Measurements from ENCODE around the gene ADCK2.
"Not testable (repeated sequence)": the region's sequence is repeated elsewhere in the genome, so short reads cannot be mapped to it uniquely, and the experiment has no call there.

ADCK2 gene

GRCh38 chr7:140675726-140676125 lies 3.0 kb downstream of the ADCK2 start:
- H3F3A ChIP-seq (ENCODE audit: insufficient read depth), result peaks cover 31% of the 10 kb centered on the region
- H2AFZ ChIP-seq (ENCODE audit: low read depth, low read length, severe bottlenecking), result peak overlapping the region; percentile 6
- peak overlapping the region; percentile 57 for H3K9ac ChIP-seq (ENCODE audit: low read length)
- no peaks in the 10 kb centered on the region for H3K27me3 ChIP-seq (ENCODE audit: low read length)
- peak overlapping the region; percentile 64 for H3K4me3 ChIP-seq (ENCODE audit: insufficient read depth, low read length, poor library complexity, severe bottlenecking)
- H3K4me2 ChIP-seq (ENCODE audit: low read depth, low read length, poor library complexity, severe bottlenecking), result peak overlapping the region; percentile 86
- no peaks in the 10 kb centered on the region for H3K36me3 ChIP-seq (ENCODE audit: low read length)
- peaks cover 9% of the 10 kb centered on the region; the same call in 1 of the 2 replicates for H3K79me2 ChIP-seq (ENCODE audit: insufficient read depth, low read length)
- H4K20me1 ChIP-seq (ENCODE audit: low read depth, low read length), result no peaks in the 10 kb centered on the region
- H3K9me3 ChIP-seq (ENCODE audit: insufficient read depth, low read length), result no peaks in the 10 kb centered on the region
- no peak for TF ChIP-seq EZH2phosphoT487 (conservative IDR thresholded peaks at IDR 0.05; ENCODE audit: low read length)
- TF ChIP-seq CTCF (IDR thresholded peaks at IDR 0.05; ENCODE audit: insufficient read depth, low read length, poor library complexity, severe bottlenecking), result no peak
- peak overlapping the region; percentile 94 for H3K27ac ChIP-seq (ENCODE audit: low read depth, low read length)
- H3K9me2 ChIP-seq (replicated peaks; ENCODE audit: insufficient read depth, low read length), result no peaks in the 10 kb centered on the region

- H3F3A ChIP-seq (ENCODE audit: insufficient read depth), result peaks cover 31% of the 10 kb centered on the region
- no peaks in the 10 kb centered on the region for H3K9me3 ChIP-seq (ENCODE audit: insufficient read depth, low read length)
- H3K9ac ChIP-seq (ENCODE audit: low read length), result peak overlapping the region; percentile 57
- TF ChIP-seq CTCF (IDR thresholded peaks at IDR 0.05; ENCODE audit: insufficient read depth, low read length, poor library complexity, severe bottlenecking) (no peak), EZH2phosphoT487 (conservative IDR thresholded peaks at IDR 0.05; ENCODE audit: low read length) (no peak)
- no peak overlapping the region for H2AFZ ChIP-seq (ENCODE audit: low read depth, low read length, severe bottlenecking)
- H3K4me3 ChIP-seq (ENCODE audit: insufficient read depth, low read length, poor library complexity, severe bottlenecking), result peak overlapping the region; percentile 64
- H4K20me1 ChIP-seq (ENCODE audit: low read depth, low read length), result no peaks in the 10 kb centered on the region
- no peaks in the 10 kb centered on the region for H3K36me3 ChIP-seq (ENCODE audit: low read length)
- no peaks in the 10 kb centered on the region for H3K9me2 ChIP-seq (replicated peaks; ENCODE audit: insufficient read depth, low read length)
- peak overlapping the region; percentile 86 for H3K4me2 ChIP-seq (ENCODE audit: low read depth, low read length, poor library complexity, severe bottlenecking)
- H3K27ac ChIP-seq (ENCODE audit: low read depth, low read length), result peak overlapping the region; percentile 94
- H3K79me2 ChIP-seq (ENCODE audit: insufficient read depth, low read length), result peaks cover 9% of the 10 kb centered on the region; the same call in 1 of the 2 replicates
- no peaks in the 10 kb centered on the region for H3K27me3 ChIP-seq (ENCODE audit: low read length)
These were observed 3.6 kb downstream of the ADCK2 start for GRCh38 chr7:140676306-140676705.

DNA sequence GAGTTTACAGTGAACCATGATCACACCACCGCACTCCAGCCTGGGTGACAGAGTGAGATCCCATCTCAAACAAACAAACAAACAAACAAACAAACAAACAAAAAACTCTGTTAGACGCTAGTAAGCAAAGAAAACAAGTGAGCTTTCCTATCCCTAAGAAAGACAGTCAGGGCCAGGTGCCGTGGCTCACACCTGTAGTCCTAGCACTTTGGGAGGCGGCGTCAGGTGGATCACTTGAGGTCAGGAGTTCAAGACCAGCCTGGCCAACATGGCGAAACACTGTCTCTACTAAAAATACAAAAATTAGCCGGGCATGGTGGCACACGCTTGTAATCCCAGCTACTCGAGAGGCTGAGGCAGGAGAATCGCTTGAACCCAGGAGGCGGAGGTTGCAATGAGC lies 4.2 kb downstream of the ADCK2 start:
- peak overlapping the region; percentile 57 for H3K9ac ChIP-seq (ENCODE audit: low read length)
- peak overlapping the region; percentile 7 for H3K4me3 ChIP-seq (ENCODE audit: insufficient read depth, low read length, poor library complexity, severe bottlenecking)
- not testable (repeated sequence) for H3K9me2 ChIP-seq (replicated peaks; ENCODE audit: insufficient read depth, low read length); H2AFZ ChIP-seq (ENCODE audit: low read depth, low read length, severe bottlenecking); H3K9me3 ChIP-seq (ENCODE audit: insufficient read depth, low read length); H3K27me3 ChIP-seq (ENCODE audit: low read length); H3K36me3 ChIP-seq (ENCODE audit: low read length); H4K20me1 ChIP-seq (ENCODE audit: low read depth, low read length); H3K79me2 ChIP-seq (ENCODE audit: insufficient read depth, low read length)
- H3F3A ChIP-seq (ENCODE audit: insufficient read depth), result peaks cover 31% of the 10 kb centered on the region
- peak overlapping the region; percentile 94 for H3K27ac ChIP-seq (ENCODE audit: low read depth, low read length)
- H3K4me2 ChIP-seq (ENCODE audit: low read depth, low read length, poor library complexity, severe bottlenecking), result peak overlapping the region; percentile 86

GRCh38 chr7:140677496-140677895 lies 4.8 kb downstream of the ADCK2 start:
- peak overlapping the region; percentile 94 for H3K27ac ChIP-seq (ENCODE audit: low read depth, low read length)

More at GRCh38 chr7:140677496-140677895, 4.8 kb downstream of the ADCK2 start:
- TF ChIP-seq EZH2phosphoT487 (conservative IDR thresholded peaks at IDR 0.05; ENCODE audit: low read length), result no peak
- TF ChIP-seq CTCF (IDR thresholded peaks at IDR 0.05; ENCODE audit: insufficient read depth, low read length, poor library complexity, severe bottlenecking), result no peak
- no peaks in the 10 kb centered on the region for H3K9me3 ChIP-seq (ENCODE audit: insufficient read depth, low read length)
- H3K9me2 ChIP-seq (replicated peaks; ENCODE audit: insufficient read depth, low read length), result no peaks in the 10 kb centered on the region
- H3K9ac ChIP-seq (ENCODE audit: low read length), result no peak overlapping the region; the same call in 1 of the 2 replicates
- no peaks in the 10 kb centered on the region for H4K20me1 ChIP-seq (ENCODE audit: low read depth, low read length)
- peak overlapping the region; percentile 22 for H3K4me2 ChIP-seq (ENCODE audit: low read depth, low read length, poor library complexity, severe bottlenecking)
- peaks cover 9% of the 10 kb centered on the region; the same call in 1 of the 2 replicates for H3K79me2 ChIP-seq (ENCODE audit: insufficient read depth, low read length)
- H3F3A ChIP-seq (ENCODE audit: insufficient read depth), result peaks cover 31% of the 10 kb centered on the region
- H2AFZ ChIP-seq (ENCODE audit: low read depth, low read length, severe bottlenecking), result no peak overlapping the region
- no peaks in the 10 kb centered on the region for H3K36me3 ChIP-seq (ENCODE audit: low read length)
- H3K4me3 ChIP-seq (ENCODE audit: insufficient read depth, low read length, poor library complexity, severe bottlenecking), result no peak overlapping the region
- H3K27me3 ChIP-seq (ENCODE audit: low read length), result no peaks in the 10 kb centered on the region
